HG02642 (cell line): ENCODE measurements around the gene CD300LG.
"Not testable (repeated sequence)": the region's sequence is repeated elsewhere in the genome, so short reads cannot be mapped to it uniquely, and the experiment has no call there.

ENCODE experiments used
- ATAC-seq: cut with Tn5 transposase; IDR thresholded peaks from one replicate; pipeline ENCODE4 v1.9.1; 2021; ENCODE audit warnings: mild to moderate bottlenecking; ENCODE audit not compliant: unreplicated experiment, poor library complexity

CD300LG gene, protein sequence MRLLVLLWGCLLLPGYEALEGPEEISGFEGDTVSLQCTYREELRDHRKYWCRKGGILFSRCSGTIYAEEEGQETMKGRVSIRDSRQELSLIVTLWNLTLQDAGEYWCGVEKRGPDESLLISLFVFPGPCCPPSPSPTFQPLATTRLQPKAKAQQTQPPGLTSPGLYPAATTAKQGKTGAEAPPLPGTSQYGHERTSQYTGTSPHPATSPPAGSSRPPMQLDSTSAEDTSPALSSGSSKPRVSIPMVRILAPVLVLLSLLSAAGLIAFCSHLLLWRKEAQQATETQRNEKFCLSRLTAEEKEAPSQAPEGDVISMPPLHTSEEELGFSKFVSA

DNA sequence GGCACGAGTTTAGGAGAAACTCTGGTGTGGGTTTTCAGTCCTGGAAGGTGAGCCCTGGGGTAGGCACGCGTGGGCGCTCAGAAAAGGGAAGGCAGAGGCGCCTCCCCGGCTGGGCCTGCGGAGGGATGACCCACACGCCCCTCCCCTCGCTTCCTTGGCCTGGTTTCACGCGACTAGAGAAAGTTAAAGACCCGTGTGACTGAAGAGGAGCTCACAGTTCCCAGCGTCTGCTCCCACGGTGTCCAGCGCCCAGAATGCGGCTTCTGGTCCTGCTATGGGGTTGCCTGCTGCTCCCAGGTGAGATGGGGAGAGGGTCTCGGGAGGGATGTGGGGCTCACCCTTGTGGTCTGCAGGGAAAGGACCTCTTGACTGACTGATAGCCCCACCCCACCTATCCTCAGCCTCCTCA lies at the start of gene CD300LG:
Gene CD300LG (plus strand): TSS at position 214 of the 409 bp plus-strand sequence. CDS start 41 bp downstream, at position 255.
- no peak for ATAC-seq

DNA sequence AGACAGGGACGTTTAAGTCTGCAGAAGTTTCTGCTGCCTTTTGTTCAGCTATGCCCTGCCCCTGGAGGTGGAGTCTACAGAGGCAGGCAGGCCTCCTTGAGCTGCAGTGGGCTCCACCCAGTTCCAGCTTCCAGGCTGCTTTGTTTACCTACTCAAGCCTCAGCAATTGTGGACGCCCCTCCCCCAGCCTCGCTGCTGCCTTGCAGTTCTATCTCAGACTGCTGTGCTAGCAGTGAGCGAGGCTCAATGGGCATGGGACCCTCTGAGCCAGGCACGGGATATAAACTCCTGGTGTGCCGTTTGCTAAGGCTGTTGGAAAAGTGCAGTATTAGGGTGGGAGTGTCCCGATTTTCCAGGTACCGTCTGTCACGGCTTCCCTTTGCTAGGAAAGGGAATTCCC lies 49.0 kb upstream of the CD300LG start:
- not testable (repeated sequence) for ATAC-seq

DNA sequence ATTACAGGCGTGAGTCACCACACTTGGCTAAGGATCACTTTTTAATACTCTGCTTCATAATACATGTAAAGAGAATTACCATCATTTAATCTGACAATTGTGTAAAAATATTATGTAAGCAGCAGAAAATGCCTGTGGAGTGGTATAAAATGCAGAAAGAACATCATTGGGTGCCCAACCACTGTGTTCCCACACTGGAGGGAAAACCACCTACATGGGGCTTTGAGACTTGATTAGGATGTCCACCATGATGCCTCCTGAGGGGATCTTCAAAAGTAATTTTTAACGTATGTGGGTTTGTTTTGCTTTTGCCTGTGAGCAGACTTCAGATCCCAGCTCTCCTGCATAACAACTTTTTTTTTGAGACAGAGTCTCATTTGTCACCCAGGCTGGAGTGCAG lies 47.9 kb upstream of the CD300LG start:
- ATAC-seq = no peak

DNA sequence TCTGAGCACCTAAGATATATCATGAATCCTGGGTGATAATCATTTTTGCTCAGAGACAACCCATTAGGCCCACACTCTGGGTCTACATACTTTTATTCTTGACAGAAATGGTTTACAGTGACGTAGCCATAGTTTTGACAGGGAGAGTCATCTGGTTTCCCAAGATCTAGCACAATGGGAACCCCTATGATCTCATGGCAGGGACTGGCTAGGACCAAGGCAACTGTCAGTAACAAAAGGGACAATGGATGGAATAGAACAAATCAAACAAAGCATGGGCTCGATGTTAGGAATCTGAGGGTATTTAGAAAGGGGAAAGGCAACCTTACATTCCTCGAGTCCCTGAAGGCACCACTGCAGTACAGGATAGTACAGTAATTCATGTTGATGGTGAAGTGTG lies 46.2 kb upstream of the CD300LG start:
- ATAC-seq = no peak

DNA sequence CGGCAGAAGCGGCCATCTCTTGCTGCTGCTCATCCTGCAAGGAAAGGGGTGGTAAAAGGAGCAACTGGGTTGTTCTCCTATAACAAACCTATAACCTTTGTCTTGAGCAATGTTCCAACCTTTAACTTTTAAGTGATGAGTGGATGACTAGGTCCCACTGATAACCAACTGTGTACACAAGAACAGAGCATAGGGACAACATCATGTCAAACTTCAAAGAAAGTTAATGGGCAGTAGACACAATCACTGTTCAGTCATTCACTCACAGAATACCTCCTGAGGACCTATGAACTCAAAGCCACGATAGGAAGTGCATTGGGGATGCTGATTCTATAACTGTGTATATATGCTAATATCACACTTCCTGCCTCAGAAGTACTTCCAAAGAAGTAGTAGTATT lies 45.1 kb upstream of the CD300LG start:
- no peak for ATAC-seq

DNA sequence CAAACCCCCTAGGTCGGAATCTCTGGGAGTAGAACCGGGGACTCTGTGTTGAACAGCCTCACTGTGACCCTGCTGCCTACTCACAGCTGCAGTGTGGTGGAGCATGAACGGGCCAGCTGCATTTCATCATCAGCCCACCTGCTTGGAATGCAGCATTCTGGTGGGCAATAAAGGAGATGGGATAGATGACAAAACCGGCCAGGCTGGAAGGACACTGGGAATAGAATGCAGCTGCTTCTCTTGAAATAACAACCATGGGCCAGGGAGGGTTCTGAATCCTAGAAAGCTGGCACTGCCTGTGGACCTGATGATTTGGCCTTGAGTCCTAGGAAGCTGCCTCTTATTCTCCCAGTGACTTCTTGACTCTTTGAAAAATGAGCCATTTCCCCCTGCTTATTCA lies 43.2 kb upstream of the CD300LG start:
- no peak for ATAC-seq

DNA sequence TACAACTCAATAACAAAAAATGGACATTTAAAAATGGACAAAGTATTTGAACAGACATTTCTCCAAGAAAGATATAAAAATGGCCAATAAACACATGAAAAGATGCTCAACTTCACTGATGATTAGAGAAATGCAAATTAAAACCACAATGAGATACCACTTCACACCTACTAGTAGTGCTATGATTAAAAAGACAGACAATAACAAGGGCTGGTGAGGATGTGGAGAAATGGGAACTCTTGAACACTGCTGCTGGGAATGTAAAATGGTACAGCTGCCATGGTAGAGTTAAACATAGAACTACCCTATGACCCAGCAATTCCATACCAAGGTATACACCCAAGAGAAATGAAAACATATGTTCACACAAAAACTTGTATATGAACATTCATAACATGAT lies 41.9 kb upstream of the CD300LG start:
- no peak for ATAC-seq

DNA sequence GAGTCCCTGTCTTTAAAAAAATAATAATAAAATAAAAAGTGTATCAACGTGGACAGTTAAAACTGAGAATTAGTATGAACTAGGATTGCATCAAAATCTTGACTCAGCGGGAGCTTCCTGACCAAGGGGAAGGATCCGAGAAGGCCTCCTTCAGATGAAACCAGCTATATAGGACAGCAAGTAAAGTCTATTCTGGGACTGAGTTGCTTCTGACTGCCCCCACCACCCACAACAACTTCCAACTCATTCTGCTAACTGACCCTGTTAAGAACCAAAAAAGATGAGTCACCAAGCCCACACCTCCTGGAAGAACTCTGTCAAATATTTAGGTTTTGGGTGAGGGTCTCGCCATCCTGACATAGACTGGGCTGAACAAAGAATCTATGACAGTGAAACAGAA lies 38.9 kb upstream of the CD300LG start:
- no peak for ATAC-seq

DNA sequence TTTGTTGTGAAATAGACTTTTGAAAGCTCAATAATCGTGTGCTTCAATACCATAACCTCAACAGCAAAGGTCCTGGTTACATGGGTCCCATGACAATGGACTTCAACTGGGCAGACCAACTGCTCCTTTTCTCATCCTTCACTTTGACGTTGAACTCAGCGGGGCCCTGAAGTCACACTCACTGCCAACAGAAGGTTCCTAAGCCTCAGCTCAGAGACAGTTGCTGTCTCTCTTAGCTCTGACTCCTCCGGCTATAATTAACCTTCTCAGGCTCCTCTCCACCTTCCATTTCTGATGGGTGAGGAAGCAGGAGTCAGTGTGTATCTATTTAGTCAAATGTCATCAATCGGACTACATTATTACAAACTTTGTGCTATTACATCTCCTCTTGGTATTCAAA lies 37.9 kb upstream of the CD300LG start:
- no peak for ATAC-seq

DNA sequence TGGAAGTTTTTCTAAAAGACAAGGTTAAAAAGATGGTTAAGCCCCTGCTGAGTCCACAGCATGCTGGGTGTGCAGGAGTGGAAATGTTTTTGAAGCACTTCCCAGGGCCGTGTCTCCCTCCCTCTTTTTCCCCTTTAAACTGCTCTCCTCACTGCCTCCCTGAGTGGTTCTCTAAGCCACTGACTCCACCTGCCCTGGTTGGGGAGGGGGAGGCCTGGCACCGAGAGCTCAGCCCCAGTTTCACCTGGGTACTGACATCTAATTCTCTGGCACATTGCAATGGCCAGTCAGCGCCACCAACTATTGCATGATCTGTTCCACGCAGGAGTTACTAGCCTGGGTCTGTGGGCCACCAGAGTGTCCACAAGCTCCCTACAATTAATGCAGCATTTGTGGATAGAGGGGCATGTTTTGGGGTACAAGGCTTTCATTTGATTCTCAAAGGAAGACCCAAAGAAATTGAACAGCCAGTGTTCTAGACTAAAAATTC lies 36.7 kb upstream of the CD300LG start:
- no peak for ATAC-seq

DNA sequence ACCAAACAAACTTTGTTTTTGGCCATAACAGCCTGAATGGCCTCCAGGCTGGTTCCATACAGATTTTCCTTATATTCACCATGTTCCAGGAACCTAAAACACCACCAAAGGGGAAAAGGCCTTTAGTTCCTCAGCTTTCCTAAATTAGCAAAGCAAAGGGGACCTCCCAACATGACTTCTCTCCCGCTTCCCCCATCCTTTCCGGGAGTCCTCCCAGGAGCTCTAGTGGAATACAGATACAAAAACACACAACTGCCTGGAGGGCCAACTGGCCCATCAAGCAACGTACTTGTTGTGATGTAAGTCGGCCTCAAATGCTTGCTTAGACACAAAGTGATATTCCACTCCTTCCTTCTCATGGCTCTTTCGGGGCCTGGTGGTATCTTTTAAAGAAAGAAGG lies 36.2 kb upstream of the CD300LG start:
- ATAC-seq = no peak

DNA sequence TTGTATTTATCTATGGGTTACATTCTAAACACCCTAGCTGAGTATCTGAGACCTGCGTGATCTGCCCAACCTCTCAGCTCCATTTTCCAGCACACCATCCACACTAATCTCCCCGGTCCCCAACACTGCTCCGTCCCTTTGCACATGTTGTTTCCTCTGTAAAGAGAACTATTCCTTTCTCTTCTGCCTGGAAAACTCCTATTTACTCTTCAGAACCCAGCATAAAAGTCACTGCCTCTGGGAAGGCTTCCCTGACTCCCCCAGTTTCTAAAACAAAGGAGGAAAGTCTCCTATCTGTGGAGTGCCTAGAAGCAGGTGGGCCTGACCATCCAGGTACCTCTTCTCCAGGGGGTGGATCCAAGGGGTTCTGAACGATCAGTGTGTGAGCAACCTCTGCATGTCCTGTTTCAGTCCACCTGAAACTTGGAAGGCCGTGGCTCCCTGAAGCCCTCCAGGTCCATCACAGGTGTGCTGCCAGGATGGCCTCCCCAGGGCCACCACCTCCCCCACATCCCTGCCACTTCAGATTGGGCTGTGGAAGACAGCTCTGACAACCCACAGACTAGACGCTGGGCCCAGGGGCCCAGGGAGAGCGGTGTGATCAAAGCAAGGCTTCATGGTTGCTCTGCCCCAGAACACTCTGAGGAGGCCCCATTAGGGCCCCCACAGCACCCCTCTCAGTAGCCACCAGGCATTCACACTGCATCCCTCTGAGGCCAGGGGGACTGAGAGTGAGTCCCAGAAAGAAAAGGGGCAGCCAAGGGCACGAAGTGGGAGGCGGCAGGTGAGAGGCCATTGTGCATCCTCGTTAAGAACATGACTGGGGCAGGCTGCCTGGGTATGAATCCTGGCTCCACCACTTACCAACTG lies 34.3 kb upstream of the CD300LG start:
- ATAC-seq = no peak

DNA sequence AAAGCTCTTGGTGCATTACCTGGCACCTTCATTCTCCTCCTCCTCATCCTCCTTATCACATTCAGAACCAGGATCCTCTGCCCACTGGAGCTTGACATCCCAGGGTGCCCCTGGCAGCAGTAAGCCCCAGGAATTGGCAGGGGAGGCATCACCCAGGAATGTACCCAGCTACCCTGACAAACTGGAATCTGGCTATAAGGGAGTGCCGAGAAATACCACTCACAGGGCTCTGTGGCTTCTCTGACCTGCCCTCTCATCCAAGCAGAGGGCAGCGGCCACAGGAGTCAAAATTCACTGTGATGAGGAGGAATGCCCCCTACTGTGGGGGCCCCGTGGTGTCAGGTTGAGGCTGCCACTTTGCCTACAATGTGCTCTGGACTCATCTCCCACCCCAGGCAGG lies 33.6 kb upstream of the CD300LG start:
- ATAC-seq = no peak

DNA sequence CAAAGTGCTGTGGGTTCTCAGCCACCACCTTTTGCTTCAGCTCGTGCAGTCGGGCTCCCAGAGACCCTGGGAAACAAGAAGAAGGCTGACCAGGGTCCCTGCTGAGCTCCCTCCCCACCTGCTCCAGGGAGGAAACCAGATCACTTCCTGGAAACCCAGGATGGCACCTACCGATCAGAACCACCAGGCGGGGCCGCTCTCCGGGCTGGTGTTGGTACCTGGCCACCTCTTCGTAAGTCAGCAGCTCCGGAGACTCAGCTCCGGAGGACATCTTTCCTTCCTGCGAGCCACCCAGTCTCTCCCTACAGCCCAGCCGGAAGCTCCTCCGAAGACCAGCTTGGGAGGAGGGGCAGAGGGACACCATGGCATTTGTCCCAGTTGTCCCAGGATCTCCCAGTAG lies 33.0 kb upstream of the CD300LG start:
- no peak for ATAC-seq

DNA sequence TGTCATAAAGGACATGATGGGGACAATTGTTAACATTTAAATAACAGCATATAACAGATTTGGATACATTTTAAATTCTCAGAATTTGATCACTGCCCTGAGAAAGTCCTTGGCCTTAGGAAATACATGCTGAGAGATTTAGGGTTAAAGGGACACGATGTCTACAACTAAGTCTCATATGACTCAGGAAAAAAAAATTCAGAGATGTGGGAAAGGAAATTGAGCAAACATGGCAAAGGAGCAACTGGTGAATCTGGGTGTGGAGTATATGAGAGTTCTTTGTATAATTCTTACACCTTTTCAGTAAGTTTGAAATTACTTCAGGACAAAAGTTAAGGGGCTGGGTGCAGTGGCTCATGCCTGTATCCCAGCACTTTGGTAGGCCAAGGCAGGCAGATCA lies 32.3 kb upstream of the CD300LG start:
- ATAC-seq = no peak

DNA sequence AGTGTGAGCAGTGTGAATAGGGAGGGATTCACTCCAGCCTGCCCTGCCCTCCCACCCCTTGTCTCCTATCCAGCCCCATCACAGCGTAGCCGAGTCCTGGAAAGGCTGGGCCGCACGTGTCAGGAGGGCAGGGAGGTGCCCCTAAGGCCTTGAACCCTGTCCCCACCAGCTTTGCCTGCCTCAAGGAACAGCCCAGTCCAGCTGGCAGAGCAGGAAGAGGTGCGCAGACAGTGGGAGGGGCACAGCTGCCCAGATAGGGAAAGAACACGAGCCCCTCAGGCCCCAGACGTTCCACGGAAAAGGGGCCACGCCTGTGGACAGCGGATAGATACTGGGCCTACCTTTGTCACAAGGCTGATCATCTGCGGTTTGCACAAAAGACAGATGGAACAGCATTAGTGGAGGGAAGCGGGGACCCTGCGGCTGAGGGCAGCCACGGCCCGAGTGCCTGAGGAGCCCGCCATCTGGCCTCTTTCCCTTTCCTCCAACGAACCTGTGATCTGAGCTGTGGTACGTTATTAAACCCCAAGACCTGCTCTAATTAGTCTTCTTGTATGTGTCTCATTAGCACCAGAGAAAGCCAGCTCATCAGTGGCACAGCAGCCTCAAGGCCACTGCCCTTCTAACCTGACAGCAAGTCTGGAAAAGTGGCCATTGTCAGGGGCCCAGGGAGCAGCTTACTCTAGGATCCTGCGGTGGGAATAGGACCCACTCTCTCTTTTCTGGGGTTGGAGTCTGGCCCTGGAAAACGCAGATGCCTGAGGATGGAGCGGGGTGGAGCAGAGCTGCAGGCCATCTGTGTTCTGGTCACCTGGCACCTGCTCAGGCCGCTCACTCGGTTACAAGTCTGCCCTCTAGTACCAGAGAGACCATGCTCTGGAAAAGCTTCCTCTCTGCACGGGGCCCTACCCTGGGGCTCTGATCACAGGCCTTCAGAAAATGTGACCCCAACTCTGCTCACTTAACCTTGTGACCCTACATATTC lies 30.3 kb upstream of the CD300LG start:
- ATAC-seq = no peak

DNA sequence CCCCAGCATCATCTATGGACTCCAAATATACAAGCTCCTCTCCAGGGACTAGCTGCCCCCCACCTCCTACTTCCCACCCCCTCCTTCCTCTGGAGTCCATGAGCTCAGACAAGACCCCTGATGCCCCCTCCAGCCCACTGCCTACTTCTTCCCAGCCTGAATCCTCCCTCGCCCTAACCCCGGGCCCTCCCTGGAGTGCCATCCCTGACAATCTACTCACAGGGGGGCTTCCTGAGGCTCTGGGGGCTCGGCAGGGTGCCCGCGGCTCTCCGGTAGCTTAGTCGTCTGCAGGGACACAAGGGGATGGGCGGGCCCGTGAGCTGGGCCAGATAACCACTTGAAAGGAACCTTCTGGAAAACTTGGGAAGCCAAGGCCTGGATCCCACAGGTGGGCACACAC lies 29.1 kb upstream of the CD300LG start:
- no peak for ATAC-seq

DNA sequence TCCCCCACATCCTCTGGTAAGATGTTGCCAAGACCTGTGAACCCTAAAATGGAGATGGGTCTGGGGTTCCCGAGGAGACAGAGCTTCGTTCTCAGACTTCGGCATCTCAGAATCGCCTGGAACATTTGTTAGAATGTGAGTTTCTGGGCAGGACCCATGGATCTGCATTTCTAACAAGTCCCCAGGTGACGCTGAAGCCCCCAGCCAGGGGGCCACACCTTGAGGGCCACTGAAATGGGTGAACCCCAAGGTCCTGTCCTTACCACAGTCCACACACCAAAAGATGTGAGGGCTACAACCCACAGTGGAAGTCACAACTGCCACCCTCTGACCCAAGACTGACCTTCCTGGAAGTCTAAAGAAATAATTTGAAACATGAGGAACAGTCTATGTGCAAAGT lies 28.0 kb upstream of the CD300LG start:
- no peak for ATAC-seq

DNA sequence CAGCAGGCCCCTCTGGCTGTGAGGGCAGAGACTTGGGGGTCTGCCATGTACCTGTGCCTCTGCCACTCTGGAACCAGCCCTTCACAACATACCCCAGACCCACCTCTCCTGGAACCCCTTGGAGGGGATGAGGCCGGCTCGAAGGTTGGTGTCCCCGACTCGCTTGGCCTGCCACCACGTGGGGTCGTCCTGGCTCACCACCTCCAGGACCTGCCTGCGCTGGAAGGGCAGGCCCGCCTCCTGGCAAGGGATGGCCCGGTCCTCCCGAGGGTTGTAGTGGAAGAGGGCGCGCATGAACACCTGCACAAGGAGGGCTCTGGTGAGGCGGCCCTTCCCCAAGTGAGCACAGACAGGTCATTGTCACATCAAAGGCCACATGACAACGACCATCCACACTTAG lies 26.2 kb upstream of the CD300LG start:
- ATAC-seq = no peak

DNA sequence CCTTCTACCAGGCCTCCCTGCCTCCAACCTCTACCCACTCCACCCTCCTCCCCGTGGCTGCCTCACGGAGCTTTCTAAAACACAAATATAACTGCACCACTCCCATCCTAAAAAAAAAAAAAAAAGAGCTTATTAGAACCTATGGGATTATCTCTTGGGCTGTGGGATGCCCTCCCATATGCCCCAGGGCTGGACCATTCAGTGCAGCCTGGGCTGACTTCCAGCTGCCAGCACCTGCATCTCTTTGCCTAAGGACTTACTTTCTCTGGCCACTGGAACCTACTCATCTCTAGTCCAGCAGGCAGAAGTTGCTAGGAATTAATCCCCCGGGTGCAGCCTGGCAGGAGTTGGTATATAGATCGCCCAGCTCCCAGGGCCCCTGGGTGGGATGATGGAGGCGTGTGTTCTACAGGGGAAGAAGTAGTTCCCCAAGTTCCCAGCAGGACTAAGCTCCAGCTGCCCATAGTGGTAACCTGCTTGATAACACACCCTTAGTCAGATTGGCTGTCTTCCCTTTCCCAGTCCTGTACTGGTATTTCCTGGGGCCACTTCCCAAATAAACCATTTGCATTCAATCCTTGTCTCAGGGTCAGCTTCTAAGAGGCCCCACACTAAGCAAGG lies 24.3 kb upstream of the CD300LG start:
- ATAC-seq = no peak
